Melanocyte of skin (primary cell): Measurements from ENCODE around the gene USP17L17. TPM values are rescaled to one million over a fixed set of nuclear protein-coding genes. Genes with fewer than 3 reads are reported as not detected.

Source experiments
- total RNA-seq, 2 donors: library from RNA; depleted of rRNA; stranded (reverse); fragments of >200 nt; gene quantifications; 2 replicates each; pipeline ENCODE4 v1.2.3, GENCODE V29; 2012

Gene USP17L17
- total RNA-seq, result not detected

GRCh38 chr4:9243579-9243978, at the start of gene USP17L17:
USP17L17 (plus strand) TSS chr4:9243879; CDS start chr4:9243879, 0 bp downstream.

DNA sequence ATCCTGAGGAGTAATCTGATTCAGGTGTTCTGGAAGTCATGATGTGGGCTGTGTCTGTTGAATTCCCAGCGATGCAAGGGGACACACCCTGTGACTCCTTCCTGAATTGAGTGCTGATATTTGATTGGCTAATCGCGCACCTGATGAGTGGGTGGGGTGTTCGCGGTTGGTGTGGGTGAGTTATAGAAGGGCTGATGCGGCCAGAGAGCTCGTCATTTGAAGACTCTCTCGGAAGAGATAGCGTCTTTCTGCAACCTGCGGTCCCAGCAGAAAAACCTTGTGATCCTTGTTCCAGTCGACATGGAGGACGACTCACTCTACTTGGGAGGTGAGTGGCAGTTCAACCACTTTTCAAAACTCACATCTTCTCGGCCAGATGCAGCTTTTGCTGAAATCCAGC, 33.3 kb upstream of the USP17L17 start, which contains the start of gene USP17L10:
Gene USP17L10, plus strand, starts transcription at position 301 of the 400 bp plus-strand sequence. Its CDS starts 0 bp downstream, at position 301.

DNA sequence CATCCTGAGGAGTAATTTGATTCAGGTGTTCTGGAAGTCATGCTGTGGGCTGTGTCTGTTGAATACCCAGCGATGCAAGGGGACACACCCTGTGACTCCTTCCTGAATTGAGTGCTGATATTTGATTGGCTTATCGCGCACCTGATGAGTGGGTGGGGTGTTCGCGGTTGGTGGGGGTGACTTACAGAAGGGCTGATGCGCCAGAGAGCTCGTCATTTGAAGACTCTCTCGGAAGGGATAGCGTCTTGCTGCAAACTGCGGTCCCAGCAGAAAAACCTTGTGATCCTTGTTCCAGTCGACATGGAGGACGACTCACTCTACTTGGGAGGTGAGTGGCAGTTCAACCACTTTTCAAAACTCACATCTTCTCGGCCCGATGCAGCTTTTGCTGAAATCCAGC, 28.6 kb upstream of the USP17L17 start, which contains the start of gene USP17L11:
Gene USP17L11, plus strand, starts transcription at position 301 of the 400 bp plus-strand sequence. Its CDS starts 0 bp downstream, at position 301.

GRCh38 chr4:9219852-9220251, 23.8 kb upstream of the USP17L17 start, which contains the start of gene USP17L12:
USP17L12 (plus strand) TSS chr4:9220152; CDS start chr4:9220152, 0 bp downstream.

GRCh38 chr4:9224596-9224995, 19.1 kb upstream of the USP17L17 start, which contains the start of gene USP17L13:
USP17L13 (plus strand) TSS chr4:9224896; CDS start chr4:9224896, 0 bp downstream.

GRCh38 chr4:9234085-9234484, 9.6 kb upstream of the USP17L17 start, which contains the start of gene USP17L15:
USP17L15 (plus strand) TSS chr4:9234385; CDS start chr4:9234385, 0 bp downstream.

GRCh38 chr4:9247953-9248680, 4.4 kb downstream of the USP17L17 start, which contains the start of gene USP17L18:
USP17L18 (plus strand) TSS chr4:9248630; CDS start chr4:9248630, 0 bp downstream.

DNA sequence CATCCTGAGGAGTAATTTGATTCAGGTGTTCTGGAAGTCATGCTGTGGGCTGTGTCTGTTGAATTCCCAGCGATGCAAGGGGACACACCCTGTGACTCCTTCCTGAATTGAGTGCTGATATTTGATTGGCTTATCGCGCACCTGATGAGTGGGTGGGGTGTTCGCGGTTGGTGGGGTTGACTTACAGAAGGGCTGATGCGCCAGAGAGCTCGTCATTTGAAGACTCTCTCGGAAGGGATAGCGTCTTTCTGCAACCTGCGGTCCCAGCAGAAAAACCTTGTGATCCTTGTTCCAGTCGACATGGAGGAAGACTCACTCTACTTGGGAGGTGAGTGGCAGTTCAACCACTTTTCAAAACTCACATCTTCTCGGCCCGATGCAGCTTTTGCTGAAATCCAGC, 9.4 kb downstream of the USP17L17 start, which contains the start of gene USP17L19:
Gene USP17L19, plus strand, starts transcription at position 301 of the 400 bp plus-strand sequence. Its CDS starts 0 bp downstream, at position 301.

DNA sequence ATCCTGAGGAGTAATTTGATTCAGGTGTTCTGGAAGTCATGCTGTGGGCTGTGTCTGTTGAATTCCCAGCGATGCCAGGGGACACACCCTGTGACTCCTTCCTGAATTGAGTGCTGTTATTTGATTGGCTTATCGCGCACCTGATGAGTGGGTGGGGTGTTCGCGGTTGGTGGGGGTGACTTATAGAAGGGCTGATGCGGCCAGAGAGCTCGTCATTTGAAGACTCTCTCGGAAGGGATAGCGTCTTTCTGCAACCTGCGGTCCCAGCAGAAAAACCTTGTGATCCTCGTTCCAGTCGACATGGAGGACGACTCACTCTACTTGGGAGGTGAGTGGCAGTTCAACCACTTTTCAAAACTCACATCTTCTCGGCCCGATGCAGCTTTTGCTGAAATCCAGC, 14.1 kb downstream of the USP17L17 start, which contains the start of gene USP17L20:
Gene USP17L20, plus strand, starts transcription at position 301 of the 400 bp plus-strand sequence. Its CDS starts 0 bp downstream, at position 301.

DNA sequence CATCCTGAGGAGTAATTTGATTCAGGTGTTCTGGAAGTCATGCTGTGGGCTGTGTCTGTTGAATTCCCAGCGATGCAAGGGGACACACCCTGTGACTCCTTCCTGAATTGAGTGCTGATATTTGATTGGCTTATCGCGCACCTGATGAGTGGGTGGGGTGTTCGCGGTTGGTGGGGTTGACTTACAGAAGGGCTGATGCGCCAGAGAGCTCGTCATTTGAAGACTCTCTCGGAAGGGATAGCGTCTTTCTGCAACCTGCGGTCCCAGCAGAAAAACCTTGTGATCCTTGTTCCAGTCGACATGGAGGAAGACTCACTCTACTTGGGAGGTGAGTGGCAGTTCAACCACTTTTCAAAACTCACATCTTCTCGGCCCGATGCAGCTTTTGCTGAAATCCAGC, 18.9 kb downstream of the USP17L17 start, which contains the start of gene USP17L21:
Gene USP17L21, plus strand, starts transcription at position 301 of the 400 bp plus-strand sequence. Its CDS starts 0 bp downstream, at position 301.

DNA sequence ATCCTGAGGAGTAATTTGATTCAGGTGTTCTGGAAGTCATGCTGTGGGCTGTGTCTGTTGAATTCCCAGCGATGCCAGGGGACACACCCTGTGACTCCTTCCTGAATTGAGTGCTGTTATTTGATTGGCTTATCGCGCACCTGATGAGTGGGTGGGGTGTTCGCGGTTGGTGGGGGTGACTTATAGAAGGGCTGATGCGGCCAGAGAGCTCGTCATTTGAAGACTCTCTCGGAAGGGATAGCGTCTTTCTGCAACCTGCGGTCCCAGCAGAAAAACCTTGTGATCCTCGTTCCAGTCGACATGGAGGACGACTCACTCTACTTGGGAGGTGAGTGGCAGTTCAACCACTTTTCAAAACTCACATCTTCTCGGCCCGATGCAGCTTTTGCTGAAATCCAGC, 23.6 kb downstream of the USP17L17 start, which contains the start of gene USP17L22:
Gene USP17L22, plus strand, starts transcription at position 301 of the 400 bp plus-strand sequence. Its CDS starts 0 bp downstream, at position 301.

Other genes with a start within 250 kb of the USP17L17 start
- not detected for gene FAM90A26, start 73.5 kb upstream of the USP17L17 start, total RNA-seq
- gene USP17L10, start 33.2 kb upstream of the USP17L17 start, total RNA-seq, result not detected
- not detected for gene USP17L11, start 28.5 kb upstream of the USP17L17 start, total RNA-seq
- not detected for gene USP17L12, start 23.7 kb upstream of the USP17L17 start, total RNA-seq
- not detected for gene USP17L13, start 19.0 kb upstream of the USP17L17 start, total RNA-seq
- not detected for gene USP17L15, start 9.5 kb upstream of the USP17L17 start, total RNA-seq
- gene USP17L18, start 4.8 kb downstream of the USP17L17 start, total RNA-seq, result not detected
- not detected for gene USP17L19, start 9.5 kb downstream of the USP17L17 start, total RNA-seq
- not detected for gene USP17L20, start 14.2 kb downstream of the USP17L17 start, total RNA-seq
- not detected for gene USP17L21, start 19.0 kb downstream of the USP17L17 start, total RNA-seq
- not detected for gene USP17L22, start 23.7 kb downstream of the USP17L17 start, total RNA-seq
- not detected for gene USP17L24, start 81.3 kb downstream of the USP17L17 start, total RNA-seq
- gene USP17L25, start 86.0 kb downstream of the USP17L17 start, total RNA-seq, result not detected
- gene USP17L26, start 90.8 kb downstream of the USP17L17 start, total RNA-seq, result not detected
- not detected for gene USP17L5, start 95.5 kb downstream of the USP17L17 start, total RNA-seq
- not detected for gene USP17L27, start 100.3 kb downstream of the USP17L17 start, total RNA-seq
- gene USP17L28, start 105.0 kb downstream of the USP17L17 start, total RNA-seq, result not detected
- gene USP17L29, start 109.8 kb downstream of the USP17L17 start, total RNA-seq, result not detected
- not detected for gene USP17L30, start 119.2 kb downstream of the USP17L17 start, total RNA-seq
- not detected for gene DEFB131A, start 200.5 kb downstream of the USP17L17 start, total RNA-seq